GM15510 (cell line): ENCODE data around the gene NKAIN2.

Experiments
- POLR2A ChIP-seq: IDR thresholded peaks from 3 replicates; pipeline ENCODE4 v1.6.1; 2011; ENCODE audit warnings: borderline replicate concordance; ENCODE audit not compliant: insufficient read length; ENCODE audit errors: extremely low read depth

NKAIN2 gene

GRCh38 chr6:124557873-124558272, 754.2 kb downstream of the NKAIN2 start:
- no peak for TF ChIP-seq POLR2A

- TF ChIP-seq POLR2A, result no peak
Measured at GRCh38 chr6:124560873-124561567, 757.4 kb downstream of the NKAIN2 start.

DNA sequence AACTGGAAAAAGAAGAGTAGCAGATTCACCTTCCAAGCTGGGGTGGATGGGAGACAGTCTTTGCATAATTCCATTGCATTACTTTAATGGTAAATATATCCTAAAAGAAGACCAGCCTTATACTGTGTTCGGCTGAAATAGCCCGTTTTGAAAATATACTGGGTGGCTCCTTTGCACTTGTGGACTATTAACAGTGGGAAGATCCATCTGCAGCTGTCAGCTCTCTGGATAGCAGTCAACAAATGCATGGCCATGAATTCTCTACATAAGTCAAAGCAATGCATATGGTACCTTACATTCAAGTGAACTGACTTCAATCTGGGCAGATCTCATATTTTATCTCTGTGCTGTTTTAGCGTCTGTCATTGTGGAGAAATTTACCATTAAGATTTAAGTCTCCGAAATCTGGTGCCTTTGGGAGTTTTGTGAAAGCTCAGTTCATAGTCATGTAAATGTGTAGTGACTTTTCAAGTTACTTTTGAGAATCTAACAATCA, 758.0 kb downstream of the NKAIN2 start:
- no peak for TF ChIP-seq POLR2A

DNA sequence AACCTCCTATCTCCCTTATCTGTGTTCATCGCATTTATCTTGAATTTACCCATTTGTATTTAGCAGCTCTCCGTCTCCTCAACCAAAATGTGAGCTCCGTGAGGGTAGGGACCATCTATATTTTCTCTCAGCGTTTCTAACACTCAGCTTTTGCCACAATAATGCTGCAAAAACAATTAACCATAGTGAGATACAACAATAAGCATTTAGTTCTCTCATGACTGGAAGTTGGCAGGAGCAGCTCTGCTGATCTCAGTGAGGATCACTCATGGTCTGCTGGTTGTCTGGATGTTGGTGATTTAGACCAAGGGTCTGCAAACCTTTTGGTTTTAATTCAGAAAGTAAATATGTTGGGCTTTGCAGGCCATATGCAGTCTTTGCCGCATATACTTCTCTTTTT, 763.7 kb downstream of the NKAIN2 start:
- TF ChIP-seq POLR2A, result no peak

GRCh38 chr6:124573953-124574352, 770.3 kb downstream of the NKAIN2 start:
- TF ChIP-seq POLR2A, result no peak

GRCh38 chr6:124577734-124578281, 774.1 kb downstream of the NKAIN2 start:
- TF ChIP-seq POLR2A, result no peak

GRCh38 chr6:124590001-124590400, 786.3 kb downstream of the NKAIN2 start:
- no peak for TF ChIP-seq POLR2A

DNA sequence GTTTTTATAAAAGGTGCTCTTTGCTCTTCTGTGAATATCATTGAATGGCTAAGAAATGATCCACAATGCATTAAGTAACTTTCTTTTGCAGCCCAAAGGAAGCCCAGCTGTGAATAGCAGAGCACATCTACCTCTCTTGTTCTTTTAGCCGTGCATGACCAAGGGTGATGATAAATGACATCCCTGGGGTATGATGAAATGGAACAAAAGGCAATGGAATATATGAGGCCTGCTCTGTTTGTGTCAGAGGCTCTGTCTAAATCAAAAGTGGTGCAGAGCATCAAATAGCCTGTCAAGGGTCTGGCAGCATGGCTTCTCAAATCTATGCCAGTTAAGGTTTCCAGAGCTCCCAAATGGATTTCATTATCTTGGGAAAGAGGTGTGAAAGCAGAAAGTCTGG, 796.0 kb downstream of the NKAIN2 start:
- TF ChIP-seq POLR2A, result no peak

DNA sequence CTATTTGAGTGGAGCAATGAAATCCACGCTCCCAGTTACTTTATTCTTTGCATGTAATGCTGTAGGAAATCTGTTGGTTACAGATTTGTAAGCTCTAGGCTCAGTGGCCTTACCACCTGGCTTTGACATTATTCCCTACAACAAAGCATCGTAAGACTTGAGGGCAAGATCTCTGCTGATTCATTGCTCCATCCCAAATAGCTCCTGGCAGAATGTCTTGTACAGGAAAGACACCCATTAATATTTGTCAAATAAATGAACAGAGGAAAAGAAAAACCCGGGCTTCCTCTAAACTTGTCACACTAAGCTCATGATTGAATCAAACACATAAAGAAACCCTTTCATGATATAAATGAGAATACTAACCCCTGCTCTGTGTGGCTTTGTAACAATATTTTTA, 801.1 kb downstream of the NKAIN2 start:
- TF ChIP-seq POLR2A, result no peak

GRCh38 chr6:124607119-124607627, 803.5 kb downstream of the NKAIN2 start:
- no peak for TF ChIP-seq POLR2A

- no peak for TF ChIP-seq POLR2A
Measured at GRCh38 chr6:124613031-124613430, 809.4 kb downstream of the NKAIN2 start.

DNA sequence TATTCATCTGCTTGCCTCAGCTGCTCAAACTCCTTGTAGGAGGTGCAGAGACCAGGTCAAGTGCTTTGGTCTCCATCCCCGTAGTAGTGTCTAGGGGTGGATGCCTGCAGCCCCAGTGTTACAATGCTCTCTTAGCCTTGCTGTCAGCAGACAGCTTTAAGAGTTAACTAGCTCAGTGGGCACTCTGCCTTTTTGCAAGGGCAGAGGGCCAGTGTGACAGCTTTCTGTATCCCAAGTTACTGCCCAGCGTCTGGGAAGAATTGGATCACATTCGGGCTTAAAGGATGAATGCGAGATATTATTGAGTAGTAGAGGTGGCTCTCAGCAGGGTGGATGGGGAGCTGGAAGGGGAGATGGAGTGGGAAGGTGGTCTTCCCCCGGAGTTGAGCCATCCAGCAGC, 818.7 kb downstream of the NKAIN2 start:
- no peak for TF ChIP-seq POLR2A

- TF ChIP-seq POLR2A, result no peak
Measured at GRCh38 chr6:124633655-124634054, 830.0 kb downstream of the NKAIN2 start.

- no peak for TF ChIP-seq POLR2A
Measured at GRCh38 chr6:124640432-124640831, 836.8 kb downstream of the NKAIN2 start.

GRCh38 chr6:124655866-124656265, 852.2 kb downstream of the NKAIN2 start:
- no peak for TF ChIP-seq POLR2A

DNA sequence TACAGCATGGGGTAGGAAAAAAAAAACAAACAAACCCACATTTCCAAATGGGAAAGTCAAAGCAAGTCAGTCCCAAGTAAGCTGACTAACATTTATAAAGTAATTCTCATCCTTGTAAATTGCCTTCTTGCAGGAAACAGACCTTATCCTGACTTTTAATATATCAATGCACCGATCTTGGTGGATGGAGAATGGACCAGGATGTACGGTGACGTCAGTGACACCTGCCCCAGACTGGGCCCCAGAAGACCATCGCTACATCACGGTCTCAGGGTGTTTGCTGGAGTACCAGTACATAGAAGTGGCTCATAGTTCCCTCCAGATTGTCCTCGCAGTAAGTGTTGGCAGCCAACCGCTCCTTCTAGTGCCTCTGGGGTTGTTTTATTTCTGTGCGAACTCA, 854.4 kb downstream of the NKAIN2 start:
- no peak for TF ChIP-seq POLR2A

- no peak for TF ChIP-seq POLR2A
Measured at GRCh38 chr6:124659427-124659826, 855.8 kb downstream of the NKAIN2 start.

DNA sequence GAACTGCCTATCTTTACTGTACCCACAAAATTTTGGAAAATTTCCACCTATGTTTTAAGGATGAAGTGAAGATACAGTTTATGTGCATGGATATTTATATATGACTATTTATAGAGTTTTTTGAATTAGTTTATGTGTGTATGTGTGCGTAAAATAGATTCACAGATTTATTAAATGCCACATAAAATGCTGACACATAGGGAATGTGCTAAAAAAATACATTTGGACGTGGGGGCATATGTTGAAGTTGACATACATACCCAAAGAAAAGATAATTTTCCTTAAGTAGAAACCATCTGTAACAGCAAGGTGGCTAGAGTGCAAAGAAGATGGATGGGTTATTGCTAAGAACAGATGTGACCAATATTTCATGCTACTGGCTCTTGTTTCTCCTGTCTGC, 856.5 kb downstream of the NKAIN2 start:
- TF ChIP-seq POLR2A, result no peak
